RCC 7860 (cell line): ENCODE results near the gene C10orf71.

Experiments used
- DNase-seq: peaks from one replicate; pipeline ENCODE4 v3.0.0-alpha.2; 2015; ENCODE audit warnings: low spot score
- FAIRE-seq: peaks from 2 replicates; lab custom pipeline; 2012; peaks lifted over from hg19 to GRCh38; lab: Jason Lieb, UNC

The C10orf71 gene

GRCh38 chr10:49293208-49293603, 5.8 kb upstream of the C10orf71 start:
- FAIRE-seq: no peak
- no peak for DNase-seq

- FAIRE-seq: no peak
- no peak for DNase-seq
Observed at GRCh38 chr10:49294731-49295130, 4.2 kb upstream of the C10orf71 start.

- DNase-seq (no peak), FAIRE-seq (no peak)
Observed at GRCh38 chr10:49295297-49295696, 3.7 kb upstream of the C10orf71 start.

GRCh38 chr10:49296382-49296781, 2.6 kb upstream of the C10orf71 start:
- DNase-seq: no peak
- no peak for FAIRE-seq

- no peak for FAIRE-seq
- DNase-seq: no peak
Observed at GRCh38 chr10:49296836-49297235, 2.1 kb upstream of the C10orf71 start.

- FAIRE-seq (no peak), DNase-seq (no peak)
Observed at GRCh38 chr10:49297818-49298670, 926 bp upstream of the C10orf71 start.

- FAIRE-seq (no peak), DNase-seq (no peak)
Observed at GRCh38 chr10:49298671-49298982, 343 bp upstream of the C10orf71 start.

GRCh38 chr10:49299816-49300139, 808 bp downstream of the C10orf71 start:
- DNase-seq (no peak), FAIRE-seq (no peak)

GRCh38 chr10:49300140-49300974, 1.4 kb downstream of the C10orf71 start:
- DNase-seq (no peak), FAIRE-seq (no peak)

GRCh38 chr10:49301302-49301701, 2.3 kb downstream of the C10orf71 start:
- DNase-seq (no peak), FAIRE-seq (no peak)

GRCh38 chr10:49302088-49302487, 3.1 kb downstream of the C10orf71 start:
- FAIRE-seq: no peak

GRCh38 chr10:49303711-49304110, 4.7 kb downstream of the C10orf71 start:
- FAIRE-seq (no peak), DNase-seq (no peak)

More at GRCh38 chr10:49302088-49302487, 3.1 kb downstream of the C10orf71 start:
- no peak for DNase-seq

GRCh38 chr10:49304137-49304536, 5.2 kb downstream of the C10orf71 start:
- FAIRE-seq (no peak), DNase-seq (no peak)

GRCh38 chr10:49307921-49308320, 9.0 kb downstream of the C10orf71 start:
- no peak for FAIRE-seq
- no peak for DNase-seq

GRCh38 chr10:49308881-49309280, 9.9 kb downstream of the C10orf71 start:
- FAIRE-seq: no peak
- no peak for DNase-seq

GRCh38 chr10:49309691-49310411, 10.9 kb downstream of the C10orf71 start:
- DNase-seq (no peak), FAIRE-seq (no peak)

GRCh38 chr10:49310460-49310859, 11.5 kb downstream of the C10orf71 start:
- DNase-seq: no peak
- FAIRE-seq: no peak

GRCh38 chr10:49310901-49311554, 12.1 kb downstream of the C10orf71 start:
- DNase-seq (no peak), FAIRE-seq (no peak)

- DNase-seq (no peak), FAIRE-seq (no peak)
Observed at GRCh38 chr10:49311555-49312236, 12.7 kb downstream of the C10orf71 start.

GRCh38 chr10:49312246-49312869, 13.4 kb downstream of the C10orf71 start:
- FAIRE-seq: no peak

More at GRCh38 chr10:49312246-49312869, 13.4 kb downstream of the C10orf71 start:
- DNase-seq: no peak
